ENCODE data around the gene CD28. TPM values are rescaled to one million over a fixed set of nuclear protein-coding genes. Genes with fewer than 3 reads are reported as not detected.
"Not testable (repeated sequence)": the region's sequence is repeated elsewhere in the genome, so short reads cannot be mapped to it uniquely, and the experiment has no call there.

Gene CD28
- total and polyA plus RNA-seq, 2 donors (not counting 3 experiments of a cell fraction or from before 2014, with no cell fraction given): 0.15 TPM; not detected in 1

DNA sequence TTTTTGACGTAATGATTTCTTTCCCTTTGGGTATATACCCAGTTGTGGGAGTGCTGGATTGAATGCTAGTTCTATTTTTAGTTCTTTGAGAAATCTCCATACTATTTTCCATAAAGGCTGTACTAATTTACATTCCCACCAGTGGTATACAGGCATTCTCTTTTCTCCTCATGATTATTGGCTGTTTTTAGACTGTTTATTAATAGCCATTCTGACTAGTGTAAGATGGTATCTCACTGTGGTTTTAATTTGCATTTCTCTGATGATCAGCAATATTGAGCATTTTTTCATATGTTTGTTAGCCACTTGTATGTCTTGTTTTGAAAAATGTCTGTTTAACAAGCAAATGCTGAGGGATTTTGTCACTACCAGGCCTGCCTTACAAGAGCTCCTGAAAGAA, 9.2 kb upstream of the CD28 start:
- Histone ChIP-seq H3K4me1 (ENCODE audit: control insufficient read depth, extremely low read depth, insufficient read depth, low read length) (peaks cover 6% of the 10 kb centered on the region), H3K4me3 (replicated peaks in 1 of 3; ENCODE audit: insufficient read depth in 1 of 3, low read depth in 1 of 3, low read length in 3 of 3) (no peak overlapping the region), H3K27me3 (ENCODE audit: control insufficient read depth in 2 of 2, insufficient read depth in 2 of 2, low read length in 2 of 2) (no peaks in the 10 kb centered on the region), H3K79me2 (ENCODE audit: control insufficient read depth, insufficient read depth, low read length) (no peaks in the 10 kb centered on the region), H3K27ac (ENCODE audit: insufficient read depth, low read depth, low read length) (no peak overlapping the region), H3K9me3 (replicated peaks; ENCODE audit: control insufficient read depth, insufficient read depth, low read length) (no peaks in the 10 kb centered on the region), H3K9ac (replicated peaks; ENCODE audit: extremely low read depth, insufficient read depth, low read length) (no peak overlapping the region), H2AFZ (ENCODE audit: low read depth, low read length) (no peak overlapping the region), H3K4me2 (ENCODE audit: insufficient read depth, low read length) (no peak overlapping the region), H4K20me1 (replicated peaks; ENCODE audit: control insufficient read depth, extremely low read depth, insufficient read depth, low read length) (no peaks in the 10 kb centered on the region), H3K36me3 (ENCODE audit: control insufficient read depth in 2 of 2, extremely low read depth in 1 of 2, insufficient read depth in 2 of 2, low read length in 2 of 2) (no peaks in the 10 kb centered on the region), H3K9me1 (replicated peaks; ENCODE audit: control insufficient read depth, extremely low read depth, insufficient read depth, low read length) (no peaks in the 10 kb centered on the region)
- FAIRE-seq (no peak), DNase-seq (ENCODE audit: low read depth, low spot score) (no peak)
- dilution Hi-C loops (cut with MboI; ENCODE audit: extremely low pct_ligation_motif_present, low sequenced_read_pairs) (no loop called here), intact Hi-C loops (cut with micrococcal nuclease) (no loop called here)
- CTCF ChIA-PET: no interaction called here
- BruUV-seq (replicated peaks): no TSS peak
- TF ChIP-seq FOS (IDR thresholded peaks at IDR 0.05; ENCODE audit: borderline replicate concordance, insufficient read depth, low read length) (no peak), JUN (IDR thresholded peaks at IDR 0.05; ENCODE audit: borderline replicate concordance, insufficient read depth, insufficient read length, low read depth) (no peak), POLR2A (IDR thresholded peaks at IDR 0.05; ENCODE audit: low read depth, low read length) (no peak), GATA2 (IDR thresholded peaks at IDR 0.05; ENCODE audit: insufficient read depth, insufficient read length, low read depth, low read length) (no peak), POLR2AphosphoS5 (IDR thresholded peaks at IDR 0.05; ENCODE audit: insufficient read depth, low read depth, low read length) (no peak), MYC (IDR thresholded peaks at IDR 0.05; ENCODE audit: low read depth, low read length) (no peak), EZH2 (IDR thresholded peaks at IDR 0.05; ENCODE audit: borderline replicate concordance, low read depth, low read length, severe bottlenecking) (no peak)
- TF ChIP-seq, protein P1, sequence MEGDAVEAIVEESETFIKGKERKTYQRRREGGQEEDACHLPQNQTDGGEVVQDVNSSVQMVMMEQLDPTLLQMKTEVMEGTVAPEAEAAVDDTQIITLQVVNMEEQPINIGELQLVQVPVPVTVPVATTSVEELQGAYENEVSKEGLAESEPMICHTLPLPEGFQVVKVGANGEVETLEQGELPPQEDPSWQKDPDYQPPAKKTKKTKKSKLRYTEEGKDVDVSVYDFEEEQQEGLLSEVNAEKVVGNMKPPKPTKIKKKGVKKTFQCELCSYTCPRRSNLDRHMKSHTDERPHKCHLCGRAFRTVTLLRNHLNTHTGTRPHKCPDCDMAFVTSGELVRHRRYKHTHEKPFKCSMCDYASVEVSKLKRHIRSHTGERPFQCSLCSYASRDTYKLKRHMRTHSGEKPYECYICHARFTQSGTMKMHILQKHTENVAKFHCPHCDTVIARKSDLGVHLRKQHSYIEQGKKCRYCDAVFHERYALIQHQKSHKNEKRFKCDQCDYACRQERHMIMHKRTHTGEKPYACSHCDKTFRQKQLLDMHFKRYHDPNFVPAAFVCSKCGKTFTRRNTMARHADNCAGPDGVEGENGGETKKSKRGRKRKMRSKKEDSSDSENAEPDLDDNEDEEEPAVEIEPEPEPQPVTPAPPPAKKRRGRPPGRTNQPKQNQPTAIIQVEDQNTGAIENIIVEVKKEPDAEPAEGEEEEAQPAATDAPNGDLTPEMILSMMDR (IDR thresholded peaks at IDR 0.05; ENCODE audit: extremely low read depth in 1 of 2, insufficient read depth in 1 of 2, low read depth in 1 of 2, low read length in 2 of 2): no peak
- TF ChIP-seq, protein P2, sequence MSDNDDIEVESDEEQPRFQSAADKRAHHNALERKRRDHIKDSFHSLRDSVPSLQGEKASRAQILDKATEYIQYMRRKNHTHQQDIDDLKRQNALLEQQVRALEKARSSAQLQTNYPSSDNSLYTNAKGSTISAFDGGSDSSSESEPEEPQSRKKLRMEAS (IDR thresholded peaks at IDR 0.05; ENCODE audit: insufficient read depth, insufficient read length): no peak
- POLR2A ChIA-PET: no interaction called here

DNA sequence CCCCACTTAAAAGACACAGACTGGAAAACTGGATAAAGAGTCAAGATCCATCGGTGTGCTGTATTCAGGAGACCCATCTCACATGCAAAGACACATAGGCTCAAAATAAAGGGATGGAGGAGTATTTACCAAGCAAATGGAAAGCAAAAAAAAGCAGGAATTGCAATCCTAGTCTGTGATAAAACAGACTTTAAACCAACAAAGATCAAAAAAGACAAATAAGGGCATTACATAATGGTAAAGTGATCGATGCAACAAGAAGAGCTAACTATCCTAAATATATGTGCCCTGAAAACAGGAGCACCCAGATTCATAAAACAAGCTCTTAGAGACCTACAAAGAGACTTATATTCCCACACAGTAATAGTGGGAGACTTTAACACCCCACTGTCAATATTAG, 8.7 kb upstream of the CD28 start:
- H2AFZ ChIP-seq (ENCODE audit: low read depth, low read length); H3K4me2 ChIP-seq (ENCODE audit: insufficient read depth, low read length); H3K27ac ChIP-seq (ENCODE audit: insufficient read depth, low read depth, low read length); H3K4me3 ChIP-seq (replicated peaks in 1 of 3; ENCODE audit: insufficient read depth in 1 of 3, low read depth in 1 of 3, low read length in 3 of 3); CTCF ChIA-PET; H3K4me1 ChIP-seq (ENCODE audit: control insufficient read depth, extremely low read depth, insufficient read depth, low read length); H3K9ac ChIP-seq (replicated peaks; ENCODE audit: extremely low read depth, insufficient read depth, low read length); intact Hi-C loops (cut with micrococcal nuclease); FAIRE-seq; DNase-seq (ENCODE audit: low read depth, low spot score); H3K79me2 ChIP-seq (ENCODE audit: control insufficient read depth, insufficient read depth, low read length); H3K9me1 ChIP-seq (replicated peaks; ENCODE audit: control insufficient read depth, extremely low read depth, insufficient read depth, low read length); POLR2A ChIA-PET; H3K36me3 ChIP-seq (ENCODE audit: control insufficient read depth in 2 of 2, extremely low read depth in 1 of 2, insufficient read depth in 2 of 2, low read length in 2 of 2); dilution Hi-C loops (cut with MboI; ENCODE audit: extremely low pct_ligation_motif_present, low sequenced_read_pairs); H3K27me3 ChIP-seq (ENCODE audit: control insufficient read depth in 2 of 2, insufficient read depth in 2 of 2, low read length in 2 of 2); H4K20me1 ChIP-seq (replicated peaks; ENCODE audit: control insufficient read depth, extremely low read depth, insufficient read depth, low read length); BruUV-seq (replicated peaks); H3K9me3 ChIP-seq (replicated peaks; ENCODE audit: control insufficient read depth, insufficient read depth, low read length): not testable (repeated sequence)

DNA sequence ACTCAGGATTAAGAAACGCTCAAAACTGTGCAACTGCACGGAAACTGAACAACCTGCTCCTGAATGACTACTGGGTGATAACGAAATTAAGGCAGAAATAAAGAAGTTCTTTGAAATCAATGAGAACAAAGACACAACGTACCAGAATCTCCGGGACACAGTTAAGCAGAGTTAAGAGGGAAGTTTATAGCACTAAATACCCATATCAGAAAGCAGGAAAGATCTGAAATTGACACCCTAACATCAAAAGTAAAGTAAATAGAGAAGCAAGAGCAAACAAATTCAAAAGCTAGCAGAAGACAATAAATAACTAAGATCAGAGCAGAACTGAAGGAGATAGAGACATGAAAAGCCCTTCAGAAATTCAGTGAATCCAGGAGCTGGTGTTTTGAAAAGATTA, 8.0 kb upstream of the CD28 start:
- dilution Hi-C loops (cut with MboI; ENCODE audit: extremely low pct_ligation_motif_present, low sequenced_read_pairs); H3K27me3 ChIP-seq (ENCODE audit: control insufficient read depth in 2 of 2, insufficient read depth in 2 of 2, low read length in 2 of 2); H2AFZ ChIP-seq (ENCODE audit: low read depth, low read length); POLR2A ChIA-PET; DNase-seq (ENCODE audit: low read depth, low spot score); H3K9ac ChIP-seq (replicated peaks; ENCODE audit: extremely low read depth, insufficient read depth, low read length); H3K79me2 ChIP-seq (ENCODE audit: control insufficient read depth, insufficient read depth, low read length); H3K4me3 ChIP-seq (replicated peaks in 1 of 3; ENCODE audit: insufficient read depth in 1 of 3, low read depth in 1 of 3, low read length in 3 of 3); BruUV-seq (replicated peaks); intact Hi-C loops (cut with micrococcal nuclease); H3K36me3 ChIP-seq (ENCODE audit: control insufficient read depth in 2 of 2, extremely low read depth in 1 of 2, insufficient read depth in 2 of 2, low read length in 2 of 2); H3K4me2 ChIP-seq (ENCODE audit: insufficient read depth, low read length); H3K27ac ChIP-seq (ENCODE audit: insufficient read depth, low read depth, low read length); H3K4me1 ChIP-seq (ENCODE audit: control insufficient read depth, extremely low read depth, insufficient read depth, low read length); H3K9me1 ChIP-seq (replicated peaks; ENCODE audit: control insufficient read depth, extremely low read depth, insufficient read depth, low read length); H4K20me1 ChIP-seq (replicated peaks; ENCODE audit: control insufficient read depth, extremely low read depth, insufficient read depth, low read length); FAIRE-seq; H3K9me3 ChIP-seq (replicated peaks; ENCODE audit: control insufficient read depth, insufficient read depth, low read length): not testable (repeated sequence)
- CTCF ChIA-PET: interaction anchor here (1.2 kb wide), 1 partner anchor 45 kb away, joined by 3 read pairs; no protein-coding TSS in a partner anchor
